ENCODE measurements around the gene LYVE1.

LYVE1 gene

GRCh38 chr11:10603721-10604297 lies 35.3 kb upstream of the LYVE1 start:
- no peak for TF ChIP-seq MAX (IDR thresholded peaks at IDR 0.05)
- no peak for TF ChIP-seq CREB1 (IDR thresholded peaks at IDR 0.05; ENCODE audit: low read depth)
- TF ChIP-seq ZBTB7A (IDR thresholded peaks at IDR 0.05; ENCODE audit: low read depth) = no peak
- no peak for TF ChIP-seq CEBPB (IDR thresholded peaks at IDR 0.05)
- TF ChIP-seq RAD21 (IDR thresholded peaks at IDR 0.05; ENCODE audit: low read depth) = no peak
- no peak for TF ChIP-seq YY1 (IDR thresholded peaks at IDR 0.05; ENCODE audit: low read depth)
- TF ChIP-seq TEAD4 (IDR thresholded peaks at IDR 0.05) = no peak
- no peak for TF ChIP-seq REST (IDR thresholded peaks at IDR 0.05; ENCODE audit: low read depth)
- TF ChIP-seq EP300 (IDR thresholded peaks at IDR 0.05; ENCODE audit: borderline replicate concordance) = no peak
- TF ChIP-seq TCF12 (IDR thresholded peaks at IDR 0.05; ENCODE audit: low read depth) = no peak
- TF ChIP-seq FOXM1 (IDR thresholded peaks at IDR 0.05; ENCODE audit: borderline replicate concordance, low read depth) = no peak
- no peak for TF ChIP-seq NFIC (IDR thresholded peaks at IDR 0.05)
- TF ChIP-seq USF1 (IDR thresholded peaks at IDR 0.05) = no peak
- no peak for TF ChIP-seq TAF1 (IDR thresholded peaks at IDR 0.05; ENCODE audit: low read depth)
- TF ChIP-seq EGR1 (IDR thresholded peaks at IDR 0.05) = no peak

GRCh38 chr11:10602945-10603344 lies 34.5 kb upstream of the LYVE1 start:
- no peak for TF ChIP-seq CREB1 (IDR thresholded peaks at IDR 0.05; ENCODE audit: low read depth)
- TF ChIP-seq USF1 (IDR thresholded peaks at IDR 0.05) = no peak
- TF ChIP-seq RAD21 (IDR thresholded peaks at IDR 0.05; ENCODE audit: low read depth) = no peak
- no peak for TF ChIP-seq EGR1 (IDR thresholded peaks at IDR 0.05)
- TF ChIP-seq EP300 (IDR thresholded peaks at IDR 0.05; ENCODE audit: borderline replicate concordance) = no peak
- TF ChIP-seq TAF1 (IDR thresholded peaks at IDR 0.05; ENCODE audit: low read depth) = no peak
- TF ChIP-seq YY1 (IDR thresholded peaks at IDR 0.05; ENCODE audit: low read depth) = no peak
- TF ChIP-seq MAX (IDR thresholded peaks at IDR 0.05) = no peak
- no peak for TF ChIP-seq FOXM1 (IDR thresholded peaks at IDR 0.05; ENCODE audit: borderline replicate concordance, low read depth)
- no peak for TF ChIP-seq NFIC (IDR thresholded peaks at IDR 0.05)
- TF ChIP-seq TEAD4 (IDR thresholded peaks at IDR 0.05) = no peak
- no peak for TF ChIP-seq ZBTB7A (IDR thresholded peaks at IDR 0.05; ENCODE audit: low read depth)
- TF ChIP-seq CEBPB (IDR thresholded peaks at IDR 0.05) = no peak
- no peak for TF ChIP-seq TCF12 (IDR thresholded peaks at IDR 0.05; ENCODE audit: low read depth)
- no peak for TF ChIP-seq REST (IDR thresholded peaks at IDR 0.05; ENCODE audit: low read depth)

- no peak for TF ChIP-seq MAX (IDR thresholded peaks at IDR 0.05)
- no peak for TF ChIP-seq FOXM1 (IDR thresholded peaks at IDR 0.05; ENCODE audit: borderline replicate concordance, low read depth)
- TF ChIP-seq RAD21 (IDR thresholded peaks at IDR 0.05; ENCODE audit: low read depth) = no peak
- TF ChIP-seq REST (IDR thresholded peaks at IDR 0.05; ENCODE audit: low read depth) = no peak
- TF ChIP-seq TAF1 (IDR thresholded peaks at IDR 0.05; ENCODE audit: low read depth) = no peak
- no peak for TF ChIP-seq NFIC (IDR thresholded peaks at IDR 0.05)
- no peak for TF ChIP-seq EP300 (IDR thresholded peaks at IDR 0.05; ENCODE audit: borderline replicate concordance)
- no peak for TF ChIP-seq EGR1 (IDR thresholded peaks at IDR 0.05)
- no peak for TF ChIP-seq YY1 (IDR thresholded peaks at IDR 0.05; ENCODE audit: low read depth)
- no peak for TF ChIP-seq TCF12 (IDR thresholded peaks at IDR 0.05; ENCODE audit: low read depth)
- no peak for TF ChIP-seq TEAD4 (IDR thresholded peaks at IDR 0.05)
- TF ChIP-seq CEBPB (IDR thresholded peaks at IDR 0.05) = no peak
- no peak for TF ChIP-seq USF1 (IDR thresholded peaks at IDR 0.05)
- TF ChIP-seq CREB1 (IDR thresholded peaks at IDR 0.05; ENCODE audit: low read depth) = no peak
These were observed 33.9 kb upstream of the LYVE1 start for GRCh38 chr11:10602366-10602765.

Data from Ishikawa (cell line).